ENCODE measurements around the gene DIP2C. TPM values are rescaled to one million over a fixed set of nuclear protein-coding genes. Genes with fewer than 3 reads are reported as not detected.
"Not testable (repeated sequence)": the region's sequence is repeated elsewhere in the genome, so short reads cannot be mapped to it uniquely, and the experiment has no call there.

The DIP2C gene
- total RNA-seq, 1 donor from 2014 or later = 11.4 TPM

- no peak overlapping the region for H3K4me3 ChIP-seq (ENCODE audit: low read depth, low read length)
- no peak for DNase-seq (ENCODE audit: low read depth)
- TF ChIP-seq, protein P1, sequence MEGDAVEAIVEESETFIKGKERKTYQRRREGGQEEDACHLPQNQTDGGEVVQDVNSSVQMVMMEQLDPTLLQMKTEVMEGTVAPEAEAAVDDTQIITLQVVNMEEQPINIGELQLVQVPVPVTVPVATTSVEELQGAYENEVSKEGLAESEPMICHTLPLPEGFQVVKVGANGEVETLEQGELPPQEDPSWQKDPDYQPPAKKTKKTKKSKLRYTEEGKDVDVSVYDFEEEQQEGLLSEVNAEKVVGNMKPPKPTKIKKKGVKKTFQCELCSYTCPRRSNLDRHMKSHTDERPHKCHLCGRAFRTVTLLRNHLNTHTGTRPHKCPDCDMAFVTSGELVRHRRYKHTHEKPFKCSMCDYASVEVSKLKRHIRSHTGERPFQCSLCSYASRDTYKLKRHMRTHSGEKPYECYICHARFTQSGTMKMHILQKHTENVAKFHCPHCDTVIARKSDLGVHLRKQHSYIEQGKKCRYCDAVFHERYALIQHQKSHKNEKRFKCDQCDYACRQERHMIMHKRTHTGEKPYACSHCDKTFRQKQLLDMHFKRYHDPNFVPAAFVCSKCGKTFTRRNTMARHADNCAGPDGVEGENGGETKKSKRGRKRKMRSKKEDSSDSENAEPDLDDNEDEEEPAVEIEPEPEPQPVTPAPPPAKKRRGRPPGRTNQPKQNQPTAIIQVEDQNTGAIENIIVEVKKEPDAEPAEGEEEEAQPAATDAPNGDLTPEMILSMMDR (conservative IDR thresholded peaks at IDR 0.05; ENCODE audit: low read depth, low read length) = no peak
These were observed 72.0 kb downstream of the DIP2C start for GRCh38 chr10:617471-617870.

DNA sequence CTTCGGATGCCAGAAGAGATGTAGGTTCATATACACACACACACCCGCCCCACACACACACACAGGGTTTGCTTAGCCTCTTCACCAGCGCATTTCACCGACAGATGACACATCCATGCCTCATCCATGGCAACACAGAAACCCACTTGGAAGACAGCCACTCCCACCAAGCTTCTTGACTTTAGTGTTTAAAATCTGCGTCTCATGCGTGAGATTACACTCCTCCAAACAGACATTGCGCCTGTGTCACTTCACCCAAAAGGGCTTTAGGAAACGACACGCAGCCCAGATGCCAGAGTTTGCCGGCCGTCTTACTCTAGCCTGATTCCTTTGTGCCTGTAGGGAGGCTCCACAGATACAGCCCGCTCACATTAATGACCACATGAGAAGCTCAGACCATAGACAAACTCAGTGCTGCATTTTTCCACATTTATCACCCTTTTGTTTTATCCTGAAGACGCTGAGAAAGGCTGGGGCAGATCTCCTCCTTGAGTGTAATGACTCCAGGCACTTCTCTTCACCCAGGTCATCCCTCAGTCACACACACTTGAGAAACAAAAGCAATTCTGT lies 73.8 kb downstream of the DIP2C start:
- TF ChIP-seq, protein P1 (conservative IDR thresholded peaks at IDR 0.05; ENCODE audit: low read depth, low read length) = no peak
- DNase-seq (ENCODE audit: low read depth) = no peak
- no peak overlapping the region for H3K4me3 ChIP-seq (ENCODE audit: low read depth, low read length)

GRCh38 chr10:614790-615582 lies 74.5 kb downstream of the DIP2C start:
- DNase-seq (ENCODE audit: low read depth) = no peak
- H3K4me3 ChIP-seq (ENCODE audit: low read depth, low read length) = no peak overlapping the region
- TF ChIP-seq, protein P1 (conservative IDR thresholded peaks at IDR 0.05; ENCODE audit: low read depth, low read length) = no peak

DNA sequence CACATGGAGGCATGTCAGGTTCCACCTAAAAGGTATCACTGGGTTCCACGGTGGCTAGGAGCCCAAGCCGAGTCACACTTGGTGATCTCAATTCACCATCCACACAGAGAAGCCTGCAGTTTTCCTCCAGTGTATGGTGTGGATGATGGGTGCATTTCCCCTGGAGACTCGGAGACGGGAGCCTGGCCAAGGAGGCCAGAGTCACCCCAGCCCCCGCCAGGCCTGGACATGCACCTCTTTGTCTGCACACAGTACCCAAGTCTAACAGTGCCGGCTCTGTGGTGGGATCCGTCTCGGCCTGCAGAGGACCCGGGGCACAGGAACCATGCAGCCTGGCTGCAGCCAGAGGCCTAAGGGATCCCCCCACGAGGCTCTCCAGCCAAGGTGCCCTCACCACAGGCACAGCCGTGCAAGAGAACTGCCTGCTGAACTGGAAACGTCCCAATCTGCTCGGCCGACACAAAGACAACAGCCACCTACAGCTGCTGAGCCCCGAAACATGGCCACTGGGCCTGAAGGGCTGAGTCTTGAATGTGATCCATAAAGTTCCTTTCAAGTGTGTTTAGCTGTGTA lies 75.2 kb downstream of the DIP2C start:
- no peak for DNase-seq (ENCODE audit: low read depth)
- TF ChIP-seq, protein P1 (conservative IDR thresholded peaks at IDR 0.05; ENCODE audit: low read depth, low read length) = no peak
- H3K4me3 ChIP-seq (ENCODE audit: low read depth, low read length) = no peak overlapping the region

DNA sequence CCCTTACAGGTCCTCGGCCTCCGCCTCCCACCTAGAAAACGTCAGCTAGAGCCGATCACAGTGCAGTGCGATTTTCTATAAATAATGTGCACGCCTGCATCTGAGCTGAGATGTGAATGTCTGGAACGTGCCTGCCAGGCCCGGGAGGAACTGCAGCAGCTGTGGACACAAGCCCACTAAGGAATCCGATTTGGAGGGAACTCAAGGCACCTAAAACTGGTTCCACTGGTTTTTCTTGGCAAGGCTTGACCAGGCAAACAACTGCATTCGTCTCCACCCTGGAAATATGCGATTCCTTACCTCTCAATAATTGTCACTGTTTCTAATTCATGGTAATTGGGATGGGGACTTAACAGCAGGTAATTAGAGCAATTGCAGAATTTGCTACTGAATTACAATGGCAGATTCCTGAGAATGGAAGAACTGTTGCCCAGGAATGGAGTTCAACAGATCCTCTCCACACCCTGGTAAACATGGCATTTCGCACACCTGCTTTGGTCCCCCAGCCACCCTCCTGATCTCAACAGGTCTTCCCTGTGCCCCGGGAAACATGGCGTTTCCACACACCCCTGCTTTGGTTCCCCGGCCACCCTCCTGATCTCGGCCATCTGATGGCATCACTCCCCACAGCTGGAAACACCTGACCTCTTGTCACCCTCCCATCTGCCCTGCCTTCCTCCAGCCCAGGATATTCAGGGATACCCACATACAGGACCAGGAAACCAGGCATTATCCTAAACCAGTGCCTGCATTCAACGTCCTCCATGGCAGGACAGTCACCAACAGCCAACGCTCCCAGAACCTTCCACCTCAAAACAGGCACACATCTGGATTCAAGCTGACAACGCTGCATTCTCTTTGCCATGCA lies 76.0 kb downstream of the DIP2C start:
- TF ChIP-seq, protein P1 (conservative IDR thresholded peaks at IDR 0.05; ENCODE audit: low read depth, low read length) = no peak
- DNase-seq (ENCODE audit: low read depth) = no peak
- H3K4me3 ChIP-seq (ENCODE audit: low read depth, low read length) = no peak overlapping the region

- H3K4me3 ChIP-seq (ENCODE audit: low read depth, low read length) = no peak overlapping the region
- DNase-seq (ENCODE audit: low read depth) = no peak
- TF ChIP-seq, protein P1 (conservative IDR thresholded peaks at IDR 0.05; ENCODE audit: low read depth, low read length) = no peak
These were observed 76.8 kb downstream of the DIP2C start for GRCh38 chr10:612696-613095.

- peak; percentile 36 for DNase-seq (ENCODE audit: low read depth)
- H3K4me3 ChIP-seq (ENCODE audit: low read depth, low read length) = not testable (repeated sequence)
These were observed 78.7 kb downstream of the DIP2C start for GRCh38 chr10:610642-611305.
